Astrocyte of the spinal cord (primary cell): ENCODE measurements around the gene SENP2.
"Not testable (repeated sequence)": the region's sequence is repeated elsewhere in the genome, so short reads cannot be mapped to it uniquely, and the experiment has no call there.

ENCODE experiments used
- DNase-seq: peaks from one replicate; pipeline ENCODE4 v3.0.0; 2011; ENCODE audit warnings: low read depth, low spot score
- H3K4me3 ChIP-seq: 2 replicates; pipeline ENCODE4 v1.5.1; 2011; ENCODE audit warnings: low read depth, mild to moderate bottlenecking, low read length, moderate library complexity
- in situ Hi-C: cut with HindIII; loops from 2 replicates; pipeline ENCODE4 v1.10.0; 2017; ENCODE audit warnings: low sequenced_read_pairs
- TF ChIP-seq, protein P1 (sequence below): IDR thresholded peaks from 2 replicates; pipeline ENCODE4 v1.5.1; 2012; ENCODE audit warnings: low read depth, mild to moderate bottlenecking, low read length, inconsistent platforms

The SENP2 gene

DNA sequence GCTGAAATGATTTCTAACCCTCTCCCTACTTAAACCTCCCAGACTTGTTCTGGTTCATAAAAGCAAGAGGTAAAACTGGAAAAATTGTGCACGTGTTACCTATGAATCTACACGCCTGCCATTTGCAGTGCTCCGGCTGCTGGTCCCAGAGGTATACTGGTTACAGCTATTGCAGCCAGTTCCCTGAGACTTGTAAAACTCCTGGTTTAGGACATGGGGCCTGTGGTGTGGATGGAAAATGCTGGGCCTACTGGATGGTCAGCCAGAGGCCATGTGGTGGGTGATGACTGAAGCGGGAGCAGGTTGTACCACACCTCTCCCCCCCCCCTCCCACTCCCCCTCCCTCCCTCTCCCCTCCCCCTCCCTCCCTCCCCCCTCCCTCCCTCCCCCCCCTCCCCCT, 45.0 kb downstream of the SENP2 start:
- no peak overlapping the region for H3K4me3 ChIP-seq
- in situ Hi-C loops = no loop called here
- DNase-seq = no peak
- TF ChIP-seq, protein P1, sequence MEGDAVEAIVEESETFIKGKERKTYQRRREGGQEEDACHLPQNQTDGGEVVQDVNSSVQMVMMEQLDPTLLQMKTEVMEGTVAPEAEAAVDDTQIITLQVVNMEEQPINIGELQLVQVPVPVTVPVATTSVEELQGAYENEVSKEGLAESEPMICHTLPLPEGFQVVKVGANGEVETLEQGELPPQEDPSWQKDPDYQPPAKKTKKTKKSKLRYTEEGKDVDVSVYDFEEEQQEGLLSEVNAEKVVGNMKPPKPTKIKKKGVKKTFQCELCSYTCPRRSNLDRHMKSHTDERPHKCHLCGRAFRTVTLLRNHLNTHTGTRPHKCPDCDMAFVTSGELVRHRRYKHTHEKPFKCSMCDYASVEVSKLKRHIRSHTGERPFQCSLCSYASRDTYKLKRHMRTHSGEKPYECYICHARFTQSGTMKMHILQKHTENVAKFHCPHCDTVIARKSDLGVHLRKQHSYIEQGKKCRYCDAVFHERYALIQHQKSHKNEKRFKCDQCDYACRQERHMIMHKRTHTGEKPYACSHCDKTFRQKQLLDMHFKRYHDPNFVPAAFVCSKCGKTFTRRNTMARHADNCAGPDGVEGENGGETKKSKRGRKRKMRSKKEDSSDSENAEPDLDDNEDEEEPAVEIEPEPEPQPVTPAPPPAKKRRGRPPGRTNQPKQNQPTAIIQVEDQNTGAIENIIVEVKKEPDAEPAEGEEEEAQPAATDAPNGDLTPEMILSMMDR = no peak

DNA sequence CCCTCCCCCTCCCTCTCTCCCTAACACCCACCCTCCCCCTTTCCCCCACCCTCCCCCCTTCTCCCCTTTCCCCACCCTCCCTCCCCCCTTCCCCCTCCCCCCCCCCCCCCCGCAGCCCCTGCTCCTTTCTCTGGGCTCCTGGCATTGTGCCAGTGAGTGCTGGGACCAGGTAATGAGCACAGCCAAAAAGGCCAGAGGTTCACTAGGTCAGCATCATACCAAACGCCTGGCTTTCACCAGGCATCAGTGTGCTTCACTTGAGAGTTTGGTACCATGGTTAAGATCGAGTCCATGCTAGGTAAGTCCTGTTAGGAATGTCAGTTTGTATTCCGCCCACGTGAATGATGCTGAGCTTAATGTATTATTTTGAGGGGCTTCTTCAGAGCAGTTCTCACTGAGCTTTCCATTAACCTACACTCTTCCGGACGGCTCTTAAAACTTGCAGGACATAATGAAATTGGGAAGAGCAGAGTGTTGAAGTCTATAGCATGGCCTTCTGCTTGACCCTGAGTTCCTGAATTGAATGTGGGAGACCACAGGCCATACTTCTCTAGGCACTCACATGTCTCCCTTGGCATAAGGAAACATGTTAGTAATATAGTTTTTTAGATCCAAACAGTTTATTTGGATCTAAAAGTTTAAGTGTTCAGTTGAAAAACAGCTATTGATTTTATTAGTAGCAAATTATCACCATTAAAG, 45.6 kb downstream of the SENP2 start:
- in situ Hi-C loops = no loop called here
- DNase-seq = no peak
- TF ChIP-seq, protein P1 = no peak
- H3K4me3 ChIP-seq = no peak overlapping the region

DNA sequence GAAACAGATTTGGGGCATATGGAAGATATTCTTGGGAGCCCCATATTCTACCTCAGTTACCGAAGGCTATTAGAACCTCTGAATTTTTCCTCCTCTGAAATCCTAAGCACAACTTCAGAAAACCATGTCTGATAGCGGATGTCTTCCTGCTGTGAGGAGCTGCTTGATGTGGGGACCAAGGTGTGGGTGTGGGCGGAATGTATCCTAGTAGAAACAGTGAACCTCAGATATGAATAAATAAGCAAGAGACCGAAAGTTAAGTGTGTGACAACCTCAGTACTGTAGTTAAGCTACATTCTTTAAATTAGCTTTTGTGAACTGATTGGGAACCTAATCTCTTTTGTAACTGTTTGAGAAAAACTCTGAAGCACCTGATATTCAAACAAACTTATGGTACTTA, 46.9 kb downstream of the SENP2 start:
- no peak for DNase-seq
- in situ Hi-C loops = no loop called here
- H3K4me3 ChIP-seq = no peak overlapping the region
- TF ChIP-seq, protein P1 = no peak

DNA sequence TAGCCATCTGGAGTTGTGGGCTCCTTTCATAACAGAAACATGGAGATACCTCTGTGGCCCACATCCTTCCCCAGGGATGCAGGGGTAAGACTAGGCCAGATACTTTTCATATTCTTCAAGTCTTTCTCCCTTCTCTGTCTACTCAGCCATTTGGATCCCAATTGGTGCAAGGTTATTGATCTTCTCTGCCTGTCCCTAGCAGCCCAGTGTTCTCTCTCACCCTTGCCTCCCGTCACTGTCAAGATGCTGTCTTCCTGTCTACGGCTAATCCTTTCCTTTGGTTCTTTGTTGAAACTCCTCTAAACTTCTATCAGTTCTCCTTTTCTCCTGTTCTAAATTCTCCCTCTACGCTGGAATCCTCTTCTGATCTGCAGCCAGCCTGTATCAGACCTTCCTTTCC, 51.3 kb downstream of the SENP2 start:
- no peak for DNase-seq
- TF ChIP-seq, protein P1 = no peak
- H3K4me3 ChIP-seq = no peak overlapping the region
- in situ Hi-C loops = no loop called here

DNA sequence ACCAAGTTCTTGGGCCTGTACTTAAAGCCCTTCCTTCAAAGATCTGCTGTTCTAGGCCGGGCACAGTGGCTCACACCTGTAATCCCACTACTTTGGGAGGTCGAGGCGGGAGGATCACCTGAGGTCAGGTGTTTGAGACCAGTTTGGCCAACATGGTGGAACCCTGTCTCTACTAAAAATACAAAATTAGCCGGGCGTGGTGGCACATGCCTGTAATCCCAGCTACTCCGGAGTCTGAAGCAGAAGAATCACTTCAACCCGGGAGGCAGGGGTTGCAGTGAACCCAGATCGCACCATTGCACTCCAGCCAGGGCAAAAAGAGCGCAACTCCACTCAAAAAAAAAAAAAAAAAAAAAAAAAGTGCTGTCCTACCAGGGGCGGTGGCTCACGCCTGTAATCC, 52.6 kb downstream of the SENP2 start:
- H3K4me3 ChIP-seq, in situ Hi-C loops, DNase-seq: not testable (repeated sequence)

DNA sequence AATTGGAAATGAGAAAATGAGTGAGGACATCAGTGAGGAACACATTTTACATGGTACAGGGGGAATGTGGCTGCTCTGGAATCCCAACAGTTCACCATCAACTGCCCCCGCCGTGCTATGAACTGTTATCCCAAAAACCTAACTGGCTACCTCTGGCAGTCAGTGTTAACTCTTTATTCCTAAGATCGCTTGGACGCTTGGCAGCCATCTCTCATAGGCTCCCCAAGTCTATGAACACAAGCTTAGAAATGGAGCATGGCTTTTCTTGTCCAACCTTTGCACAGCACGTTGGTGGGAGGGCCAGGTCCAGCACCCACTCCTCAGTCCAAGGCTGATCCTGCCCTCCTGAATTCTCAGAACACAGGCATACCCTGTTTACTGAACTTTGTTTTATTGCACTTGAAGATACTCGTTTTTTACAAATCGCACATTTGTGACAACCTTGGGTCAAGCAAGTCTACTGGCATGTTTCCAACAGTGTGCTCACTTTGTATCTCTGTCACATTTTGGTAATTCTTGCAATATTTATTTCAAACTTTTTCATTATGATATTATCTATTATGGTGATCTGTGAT, 53.6 kb downstream of the SENP2 start:
- in situ Hi-C loops = no loop called here
- no peak for DNase-seq

DNA sequence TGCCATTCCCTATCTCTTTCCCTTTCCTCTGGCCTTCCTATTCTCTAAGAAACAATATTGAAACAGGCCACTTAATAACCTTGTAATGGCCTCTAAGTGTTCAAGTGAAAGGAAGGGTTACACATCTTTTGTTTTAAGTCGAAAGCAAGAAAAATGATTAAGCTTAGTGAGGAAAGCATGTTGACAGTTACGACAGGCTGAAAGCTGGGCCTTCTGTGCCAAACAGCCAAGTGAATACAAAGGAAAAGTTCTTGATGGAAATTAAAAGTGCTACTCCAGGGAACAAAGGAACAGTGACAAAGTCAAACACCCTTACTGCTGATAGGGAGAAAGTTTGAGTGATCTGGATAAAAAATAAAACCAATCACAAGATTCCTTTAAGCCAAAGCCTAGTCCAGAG, 54.2 kb downstream of the SENP2 start:
- DNase-seq = no peak
- in situ Hi-C loops = no loop called here
- no peak overlapping the region for H3K4me3 ChIP-seq
- TF ChIP-seq, protein P1 = no peak

More for the DNA sequence above, 53.6 kb downstream of the SENP2 start:
- H3K4me3 ChIP-seq = no peak overlapping the region
- TF ChIP-seq, protein P1 = no peak

DNA sequence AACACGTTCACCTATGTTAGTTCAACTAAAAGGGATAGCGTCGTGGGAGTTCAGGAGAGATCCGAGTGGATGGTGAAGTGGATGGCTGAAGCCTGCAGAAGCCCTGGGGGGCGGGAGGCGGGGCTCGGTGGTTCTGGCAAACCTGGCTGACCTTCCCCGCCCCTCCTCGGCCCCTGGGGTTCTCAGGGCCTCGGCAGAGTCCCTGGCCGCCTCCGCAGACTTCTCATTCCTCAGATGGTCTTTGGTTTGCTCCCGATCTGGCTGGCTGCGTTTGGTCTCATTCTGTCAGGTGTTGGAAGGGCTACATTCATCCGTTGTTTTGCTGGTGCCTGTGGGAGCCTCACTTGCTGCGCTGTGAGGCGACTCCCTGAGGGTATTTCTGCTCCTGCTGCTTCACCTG, 59.1 kb downstream of the SENP2 start:
- in situ Hi-C loops, H3K4me3 ChIP-seq, DNase-seq: not testable (repeated sequence)
